Stimulated activated effector memory CD8-positive, alpha-beta T cell treated with anti-CD3 and anti-CD28 coated beads, Interleukin-12 subunit alpha, Interleukin-12 subunit beta, amount 100 ng/mL, for 72 hours (primary cell): Measurements from ENCODE around the gene TMEM150A.
"Not testable (repeated sequence)": the region's sequence is repeated elsewhere in the genome, so short reads cannot be mapped to it uniquely, and the experiment has no call there.

Experiments
- ATAC-seq: fragments of 150-1000 bp; cut with Tn5 transposase; 2 replicates; pipeline ENCODE4 v1.10.0; 2021
- DNase-seq, 2 donors: peaks; one replicate each; pipeline ENCODE4 v3.0.0; 2021 to 2022; ENCODE audit warnings: low spot score in 2 of 2
- H3K27ac Mint-ChIP-seq: one replicate; pipeline ENCODE4 v1.8.0; 2022; ENCODE audit warnings: mild to moderate bottlenecking, mixed read lengths
- H3K36me3 Mint-ChIP-seq: one replicate; pipeline ENCODE4 v1.8.0; 2022; ENCODE audit warnings: mild to moderate bottlenecking, mixed read lengths
- H3K4me1 Mint-ChIP-seq: one replicate; pipeline ENCODE4 v1.8.0; 2022; ENCODE audit warnings: mixed read lengths
- H3K4me3 Mint-ChIP-seq: one replicate; pipeline ENCODE4 v1.8.0; 2022; ENCODE audit warnings: mild to moderate bottlenecking, mixed read lengths
- H3K9me3 Mint-ChIP-seq: one replicate; pipeline ENCODE4 v1.8.0; 2022; ENCODE audit warnings: mixed read lengths

Gene TMEM150A

GRCh38 chr2:85601771-85602475 lies 575 bp downstream of the TMEM150A start:
- Mint-ChIP-seq H3K27ac (peak overlapping the region; percentile 76), H3K4me1 (peaks cover 47% of the 10 kb centered on the region), H3K36me3 (peaks cover 57% of the 10 kb centered on the region), H3K9me3 (no peaks in the 10 kb centered on the region), H3K4me3 (peak overlapping the region; percentile 86)
- DNase-seq: no peak
- ATAC-seq: peak; percentile 29

GRCh38 chr2:85600951-85601770 lies 1.3 kb downstream of the TMEM150A start:
- DNase-seq (no peak), ATAC-seq (no peak)
- Mint-ChIP-seq H3K9me3 (no peaks in the 10 kb centered on the region), H3K27ac (peak overlapping the region; percentile 76), H3K36me3 (peaks cover 55% of the 10 kb centered on the region), H3K4me1 (peaks cover 53% of the 10 kb centered on the region), H3K4me3 (peak overlapping the region; percentile 86)

- Mint-ChIP-seq H3K4me3 (no peak overlapping the region), H3K36me3 (peaks cover 63% of the 10 kb centered on the region), H3K27ac (no peak overlapping the region), H3K4me1 (peaks cover 59% of the 10 kb centered on the region), H3K9me3 (no peaks in the 10 kb centered on the region)
- DNase-seq (no peak), ATAC-seq (no peak)
Measured at GRCh38 chr2:85600235-85600575, 2.3 kb downstream of the TMEM150A start.

- peaks cover 62% of the 10 kb centered on the region for H3K4me1 Mint-ChIP-seq
Measured at GRCh38 chr2:85599468-85600234, 2.8 kb downstream of the TMEM150A start.

GRCh38 chr2:85598594-85599340 lies 3.7 kb downstream of the TMEM150A start:
- no peak for ATAC-seq
- Mint-ChIP-seq H3K27ac (no peak overlapping the region), H3K9me3 (no peaks in the 10 kb centered on the region), H3K4me1 (peaks cover 66% of the 10 kb centered on the region), H3K36me3 (peaks cover 59% of the 10 kb centered on the region), H3K4me3 (no peak overlapping the region)
- DNase-seq: no peak

More at GRCh38 chr2:85599468-85600234, 2.8 kb downstream of the TMEM150A start:
- DNase-seq (no peak), ATAC-seq (no peak)
- H3K27ac Mint-ChIP-seq: no peak overlapping the region
- no peaks in the 10 kb centered on the region for H3K9me3 Mint-ChIP-seq
- no peak overlapping the region for H3K4me3 Mint-ChIP-seq
- H3K36me3 Mint-ChIP-seq: peaks cover 59% of the 10 kb centered on the region

GRCh38 chr2:85597241-85597640 lies 5.3 kb downstream of the TMEM150A start:
- Mint-ChIP-seq H3K27ac (peak overlapping the region; percentile 99), H3K4me1 (peaks cover 57% of the 10 kb centered on the region), H3K9me3 (no peaks in the 10 kb centered on the region), H3K4me3 (peak overlapping the region; percentile 99), H3K36me3 (peaks cover 59% of the 10 kb centered on the region)
- DNase-seq: no peak
- ATAC-seq: no peak

GRCh38 chr2:85596486-85597143 lies 5.9 kb downstream of the TMEM150A start:
- Mint-ChIP-seq H3K4me1 (peaks cover 52% of the 10 kb centered on the region), H3K36me3 (peaks cover 53% of the 10 kb centered on the region), H3K27ac (peak overlapping the region; percentile 99), H3K9me3 (no peaks in the 10 kb centered on the region), H3K4me3 (peak overlapping the region; percentile 99)
- ATAC-seq: no peak
- DNase-seq: no peak

- peaks cover 45% of the 10 kb centered on the region for H3K4me1 Mint-ChIP-seq
- peaks cover 49% of the 10 kb centered on the region for H3K36me3 Mint-ChIP-seq
- H3K27ac Mint-ChIP-seq: peak overlapping the region; percentile 99
- H3K4me3 Mint-ChIP-seq: peak overlapping the region; percentile 99
- DNase-seq (no peak), ATAC-seq (peak; percentile 41)
- no peaks in the 10 kb centered on the region for H3K9me3 Mint-ChIP-seq
Measured at GRCh38 chr2:85596026-85596333, 6.5 kb downstream of the TMEM150A start.

GRCh38 chr2:85595301-85596025 lies 7.0 kb downstream of the TMEM150A start, which contains the start of gene RNF181:
Gene RNF181, plus strand, starts transcription at chr2:85595745. Its CDS starts 19 bp downstream, at chr2:85595764.
- Mint-ChIP-seq H3K4me1 (peaks cover 43% of the 10 kb centered on the region), H3K4me3 (peak within 1 kb of the TSS; percentile 99), H3K27ac (peak within 1 kb of the TSS; percentile 99), H3K9me3 (no peaks in the 10 kb centered on the region), H3K36me3 (peaks cover 48% of the 10 kb centered on the region)
- DNase-seq: peak; percentile 76 to 92
- peak; percentile 99 for ATAC-seq

GRCh38 chr2:85594715-85595300 lies 7.7 kb downstream of the TMEM150A start:
- Mint-ChIP-seq H3K9me3 (no peaks in the 10 kb centered on the region), H3K4me3 (peak overlapping the region; percentile 99), H3K4me1 (peaks cover 41% of the 10 kb centered on the region), H3K36me3 (peaks cover 42% of the 10 kb centered on the region), H3K27ac (peak overlapping the region; percentile 99)
- DNase-seq: no peak
- no peak for ATAC-seq

GRCh38 chr2:85593023-85593422 lies 9.5 kb downstream of the TMEM150A start:
- no peaks in the 10 kb centered on the region for H3K9me3 Mint-ChIP-seq
- ATAC-seq (no peak), DNase-seq (no peak)
- H3K27ac Mint-ChIP-seq: peak overlapping the region; percentile 20
- no peak overlapping the region for H3K4me3 Mint-ChIP-seq
- peaks cover 24% of the 10 kb centered on the region for H3K36me3 Mint-ChIP-seq
- H3K4me1 Mint-ChIP-seq: peaks cover 41% of the 10 kb centered on the region

GRCh38 chr2:85592299-85592698 lies 10.2 kb downstream of the TMEM150A start:
- H3K4me1 Mint-ChIP-seq: peaks cover 46% of the 10 kb centered on the region
- H3K27ac Mint-ChIP-seq, H3K4me3 Mint-ChIP-seq, ATAC-seq, DNase-seq, H3K9me3 Mint-ChIP-seq: not testable (repeated sequence)
- H3K36me3 Mint-ChIP-seq: peaks cover 17% of the 10 kb centered on the region

GRCh38 chr2:85591563-85591962 lies 10.9 kb downstream of the TMEM150A start:
- no peak for ATAC-seq
- peaks cover 11% of the 10 kb centered on the region for H3K36me3 Mint-ChIP-seq
- no peak for DNase-seq
- no peaks in the 10 kb centered on the region for H3K9me3 Mint-ChIP-seq
- H3K4me3 Mint-ChIP-seq: no peak overlapping the region
- peak overlapping the region; percentile 52 for H3K27ac Mint-ChIP-seq
- H3K4me1 Mint-ChIP-seq: peaks cover 39% of the 10 kb centered on the region
